Stimulated activated CD4-positive, alpha-beta T cell treated with anti-CD3 and anti-CD28 coated beads, Interleukin-4, amount 100 ng/mL, for 24 hours (primary cell): ENCODE data around the gene ACTL7A.
"Not testable (repeated sequence)": the region's sequence is repeated elsewhere in the genome, so short reads cannot be mapped to it uniquely, and the experiment has no call there.

ENCODE experiments used
- DNase-seq: peaks from one replicate; pipeline ENCODE4 v3.0.0-alpha.2; 2020

Gene ACTL7A

DNA sequence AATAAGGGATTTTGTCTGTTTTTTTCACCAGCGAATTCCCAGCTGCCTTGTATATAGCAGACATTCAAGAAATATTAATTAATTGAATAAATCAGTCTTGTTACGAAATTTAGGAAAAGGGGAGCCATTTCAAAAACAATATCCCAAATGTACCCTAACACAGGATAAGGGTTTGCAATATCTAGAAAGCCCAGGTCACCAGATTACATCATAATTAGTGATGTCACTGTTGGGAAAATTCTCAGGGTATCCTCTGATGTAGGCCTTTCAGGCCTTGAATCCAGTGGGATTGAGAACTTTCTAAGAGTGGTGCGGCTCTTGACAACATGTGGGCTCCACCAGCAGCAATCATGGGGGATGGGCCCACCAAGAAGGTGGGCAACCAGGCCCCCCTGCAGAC is at the start of gene ACTL7A:
Gene ACTL7A, plus strand, starts transcription at position 270 of the 400 bp plus-strand sequence. Its CDS starts 57 bp downstream, at position 327.
- DNase-seq, result no peak

GRCh38 chr9:108812396-108813025 is 49.6 kb upstream of the ACTL7A start:
- DNase-seq, result no peak

DNA sequence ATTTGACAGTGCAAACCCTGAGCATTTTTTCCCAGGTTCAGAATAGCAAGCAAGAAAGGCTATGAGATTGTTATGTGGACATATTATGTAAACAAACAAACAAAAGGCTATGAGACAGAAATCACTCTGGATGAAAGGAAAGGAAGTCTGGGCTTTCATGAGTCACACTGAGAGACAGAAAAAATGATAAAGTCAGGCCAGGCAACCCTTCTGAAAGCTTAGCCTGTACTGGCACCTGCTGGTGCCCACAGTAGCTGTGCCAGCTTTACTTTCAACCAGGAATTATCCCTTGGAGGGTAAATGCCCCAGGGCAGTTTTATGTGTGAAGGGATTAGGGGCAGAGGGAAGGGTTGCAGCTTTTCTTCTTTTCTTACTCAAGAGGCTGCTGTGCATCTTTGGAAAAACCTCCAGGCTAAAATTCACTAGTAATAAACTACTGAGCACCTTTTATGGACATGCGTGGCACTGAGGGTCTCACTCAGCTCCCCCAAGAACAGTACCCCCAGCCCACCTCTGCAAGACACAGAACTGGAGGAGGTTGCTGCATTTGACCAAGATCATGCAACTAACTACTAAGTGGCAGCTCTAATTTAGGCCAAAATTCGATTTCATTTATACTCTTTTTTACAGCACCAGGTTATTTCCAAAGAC is 48.0 kb upstream of the ACTL7A start:
- no peak for DNase-seq

DNA sequence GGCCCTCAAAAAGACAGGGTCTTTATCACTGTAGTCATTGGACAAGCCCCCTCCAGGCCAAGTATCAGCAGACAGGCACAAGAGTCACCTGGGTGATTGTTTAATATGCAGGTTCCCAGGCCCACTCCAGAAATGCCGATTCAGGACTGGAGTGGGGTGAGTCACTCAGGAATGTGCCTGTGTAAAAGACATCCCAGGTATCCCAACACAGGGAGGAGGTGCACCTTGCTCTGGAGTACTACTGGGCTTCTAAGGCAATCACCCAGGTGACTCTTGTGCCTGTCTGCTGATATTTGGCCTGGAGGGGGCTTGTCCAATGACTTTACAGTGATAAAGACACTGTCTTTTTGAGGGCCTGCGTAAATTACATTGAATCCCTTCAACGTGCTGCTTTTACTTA is 46.9 kb upstream of the ACTL7A start:
- DNase-seq, result no peak

DNA sequence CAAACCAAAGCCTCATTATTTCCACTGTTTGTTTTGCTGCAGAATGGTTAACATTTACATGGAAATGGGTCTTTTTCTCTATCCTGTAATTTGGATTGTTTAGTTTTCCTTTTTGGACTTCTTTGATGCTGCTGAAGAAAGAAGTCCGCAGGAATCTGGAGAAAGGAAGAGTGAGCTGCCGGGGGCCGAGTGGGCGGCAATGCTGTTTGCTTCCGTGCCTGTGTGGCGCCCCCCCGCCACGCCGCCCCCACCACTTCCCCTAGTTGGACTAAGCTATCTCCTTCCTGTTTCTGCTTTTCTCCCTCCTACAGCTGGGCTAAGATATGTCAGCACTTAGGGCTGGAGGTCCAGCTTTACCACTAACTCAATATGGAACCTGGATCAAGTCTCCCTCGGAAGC is 46.0 kb upstream of the ACTL7A start:
- DNase-seq, result no peak

- no peak for DNase-seq
Measured at GRCh38 chr9:108823829-108824228, 38.2 kb upstream of the ACTL7A start.

DNA sequence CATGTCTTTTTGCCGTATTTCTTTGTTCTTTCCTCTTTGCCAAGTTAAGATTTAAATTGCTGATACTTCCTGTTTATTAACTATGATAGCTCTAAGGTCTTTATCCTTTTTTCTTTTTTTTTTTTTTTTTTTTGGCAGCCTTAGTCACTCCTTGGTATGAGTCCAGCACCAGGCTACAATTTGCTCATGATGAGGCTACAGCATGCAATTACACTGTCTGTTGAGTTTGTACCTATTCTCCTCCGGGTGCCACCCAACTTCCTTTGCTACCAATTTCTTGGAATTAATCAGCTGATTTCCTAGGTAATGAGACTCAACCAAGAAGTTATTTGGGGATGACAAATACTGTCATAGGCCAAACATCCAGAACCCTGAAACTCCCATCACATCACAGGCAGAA is 31.8 kb upstream of the ACTL7A start:
- DNase-seq, result no peak

DNA sequence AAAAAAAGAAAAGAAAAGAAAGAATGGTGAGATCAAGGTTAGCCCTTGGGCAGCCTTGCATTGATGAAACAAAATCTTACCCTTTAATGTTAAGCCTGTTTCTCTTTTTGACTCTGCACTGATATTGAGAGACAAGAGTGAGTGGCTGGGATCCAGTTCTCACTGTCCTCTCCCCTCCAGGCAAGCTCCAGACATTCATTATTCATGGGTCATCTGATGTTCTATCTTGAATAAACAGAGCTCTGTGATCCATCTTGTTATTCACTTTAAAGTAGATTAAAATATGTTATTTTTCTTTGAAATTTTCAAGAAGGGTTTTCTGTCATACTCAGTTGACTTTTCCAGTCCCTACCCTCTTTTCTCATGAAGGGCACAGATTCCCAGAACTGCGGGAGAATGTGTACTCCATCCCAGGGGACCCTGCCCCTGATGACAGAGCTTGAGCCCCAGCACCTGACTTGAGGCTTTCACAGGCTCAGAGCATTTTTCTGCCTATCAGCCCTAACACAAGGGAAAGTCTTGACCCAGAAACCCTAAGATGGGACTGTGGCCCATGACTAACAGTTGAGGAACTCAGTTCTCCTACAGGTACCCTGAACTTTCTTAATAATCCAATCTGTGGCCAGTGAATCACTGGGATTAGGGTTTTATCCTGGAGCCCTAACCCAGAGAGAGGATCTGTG is 30.4 kb upstream of the ACTL7A start:
- no peak for DNase-seq

GRCh38 chr9:108832179-108832500 is 29.9 kb upstream of the ACTL7A start:
- DNase-seq, result no peak

DNA sequence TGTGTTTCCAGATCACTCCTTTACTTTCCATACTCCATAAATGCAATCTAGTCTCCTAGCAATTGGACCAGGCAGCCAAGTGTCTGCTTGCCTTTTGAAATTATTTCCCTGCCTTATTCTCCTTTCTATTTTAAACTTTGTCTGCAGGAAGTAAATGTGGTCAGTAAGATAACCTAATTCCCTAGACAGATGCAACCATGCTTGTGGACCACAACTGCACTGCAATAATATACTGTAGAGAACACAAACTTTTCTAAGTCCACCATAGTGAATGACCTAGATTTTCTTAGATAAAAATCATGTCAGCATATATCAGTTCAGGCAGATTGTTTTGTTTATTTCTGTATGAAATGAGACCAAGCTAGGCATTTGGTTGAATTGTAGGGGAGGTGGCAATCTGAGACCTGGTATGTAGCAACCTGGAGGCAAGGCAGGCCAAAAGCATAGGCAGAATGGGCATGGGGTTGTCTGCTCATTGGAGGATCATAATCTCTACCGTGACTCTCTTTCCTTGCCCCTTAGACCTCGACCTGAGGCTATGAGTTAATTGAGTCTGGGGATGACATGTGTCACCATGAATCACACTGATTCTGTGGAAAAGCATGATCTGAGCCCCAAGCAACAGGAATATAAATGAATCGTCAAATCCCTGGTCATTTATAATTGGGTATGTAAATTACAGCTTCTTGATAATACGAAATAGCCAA is 27.0 kb upstream of the ACTL7A start:
- no peak for DNase-seq

DNA sequence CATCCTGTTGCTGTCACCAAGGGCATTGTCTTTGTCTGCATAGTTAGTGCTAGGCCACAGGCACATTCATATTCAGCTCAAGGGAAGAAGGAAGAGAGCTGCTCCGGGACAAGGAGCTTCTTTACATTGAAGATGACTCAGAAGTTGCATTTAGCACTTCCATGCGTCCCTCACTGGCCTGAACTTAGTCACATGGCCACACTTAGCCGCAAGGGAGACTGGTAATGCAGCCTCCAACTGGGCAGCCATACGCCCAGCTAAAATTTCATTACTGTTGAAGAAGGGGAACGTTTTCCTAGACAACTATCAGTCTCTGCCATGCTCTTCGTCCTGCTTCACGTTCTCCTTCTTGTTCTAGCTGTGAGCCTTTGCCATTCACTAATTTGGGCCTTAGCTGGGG is 26.2 kb upstream of the ACTL7A start:
- no peak for DNase-seq

DNA sequence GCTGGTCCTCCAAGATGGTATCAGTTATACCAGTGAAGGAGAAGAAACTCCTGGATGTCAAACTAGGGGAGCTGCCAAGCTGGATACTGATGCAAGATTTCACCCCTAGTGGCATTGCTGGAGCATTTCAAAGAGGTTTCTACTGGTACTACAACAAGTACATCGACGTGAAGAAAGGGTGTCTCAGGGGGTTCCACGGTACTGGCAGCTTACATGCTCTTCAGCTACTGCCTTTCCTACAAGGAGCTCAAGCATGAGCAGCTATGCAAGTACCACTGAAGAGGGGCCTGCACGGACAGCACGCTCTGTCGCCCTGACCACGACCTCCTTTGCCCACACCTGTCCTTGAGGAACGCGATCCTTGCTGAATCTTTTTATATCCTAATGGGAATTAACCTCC is 25.7 kb upstream of the ACTL7A start:
- no peak for DNase-seq

GRCh38 chr9:108836781-108837180 is 25.3 kb upstream of the ACTL7A start:
- DNase-seq, result no peak

DNA sequence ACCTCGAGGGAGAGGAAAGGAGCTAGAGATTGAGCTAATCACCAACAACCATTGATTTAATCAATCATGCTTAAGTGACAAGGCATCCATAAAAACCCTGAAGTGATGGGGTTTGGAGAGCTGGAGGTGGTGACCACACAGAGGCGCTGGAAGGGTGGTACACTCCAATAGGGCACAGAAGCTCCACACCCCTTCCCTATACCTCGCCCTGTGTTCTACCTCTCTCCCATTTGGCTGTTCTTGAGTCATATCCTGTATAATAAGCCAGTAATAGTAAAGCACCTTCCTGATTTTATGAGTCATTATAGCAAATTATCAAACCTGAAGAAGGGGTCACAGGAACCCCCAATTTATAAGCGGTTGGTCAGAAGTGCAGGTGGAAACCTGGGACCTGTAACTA is 24.5 kb upstream of the ACTL7A start:
- no peak for DNase-seq

- no peak for DNase-seq
Measured at GRCh38 chr9:108838017-108838416, 24.0 kb upstream of the ACTL7A start.

- not testable (repeated sequence) for DNase-seq
Measured at GRCh38 chr9:108839561-108839960, 22.5 kb upstream of the ACTL7A start.

GRCh38 chr9:108842610-108843295 is 19.3 kb upstream of the ACTL7A start:
- DNase-seq, result no peak

GRCh38 chr9:108844391-108844790 is 17.7 kb upstream of the ACTL7A start:
- no peak for DNase-seq

DNA sequence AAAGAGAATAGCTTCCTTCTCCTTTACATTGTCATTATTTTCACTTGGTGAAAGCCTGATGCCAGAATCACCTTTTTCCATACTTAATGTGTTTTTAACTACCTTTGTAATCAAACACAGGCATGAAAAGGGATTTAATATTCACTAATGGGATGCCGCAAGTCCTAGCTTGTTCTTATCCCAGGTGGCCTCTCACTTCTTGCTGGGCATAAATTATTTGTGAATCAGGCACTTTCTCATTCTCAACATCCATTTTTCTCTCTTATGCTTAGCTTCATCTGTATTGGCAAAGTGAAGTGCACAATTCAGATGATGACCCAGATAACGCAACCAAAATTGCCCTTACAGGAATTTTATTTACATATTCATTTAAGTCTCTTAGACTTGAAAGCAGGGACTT is 17.2 kb upstream of the ACTL7A start:
- DNase-seq, result no peak

GRCh38 chr9:108845507-108845906 is 16.6 kb upstream of the ACTL7A start:
- no peak for DNase-seq

GRCh38 chr9:108845947-108846346 is 16.1 kb upstream of the ACTL7A start:
- no peak for DNase-seq

DNA sequence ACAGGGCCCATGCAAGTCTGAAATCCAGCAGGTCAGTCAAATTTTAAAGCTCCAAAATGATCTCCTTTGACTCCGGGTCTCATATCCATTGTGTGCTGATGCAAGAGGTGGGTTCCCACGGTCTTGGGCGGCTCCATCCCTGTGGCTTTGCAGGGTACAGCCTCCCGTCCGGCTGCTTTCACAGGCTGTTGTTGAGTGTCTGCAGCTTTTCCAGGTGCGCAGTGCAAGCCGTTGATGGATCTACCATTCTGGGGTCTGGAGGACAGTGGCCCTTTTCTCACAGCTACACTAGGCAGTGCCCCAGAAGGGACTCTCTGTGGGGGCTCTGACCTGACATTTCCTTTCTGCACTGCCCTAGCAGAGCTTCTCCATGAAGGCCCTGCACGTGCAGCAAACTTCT is 13.8 kb upstream of the ACTL7A start:
- not testable (repeated sequence) for DNase-seq

- DNase-seq, result no peak
Measured at GRCh38 chr9:108850293-108850897, 11.7 kb upstream of the ACTL7A start.
